HepG2 (cell line): Measurements from ENCODE around the gene S100A7. TPM values are rescaled to one million over a fixed set of nuclear protein-coding genes. Genes with fewer than 3 reads are reported as not detected.

Source experiments
- EP300 ChIP-seq, 3 experiments: sonication (generic) in 1 of 3; formaldehyde crosslinking in 1 of 3; IDR thresholded peaks; 2 replicates each; pipeline versions ENCODE4 v1.5.1 to v1.6.1; 2011 to 2020; ENCODE audit warnings: low read depth in 2 of 3, low read length in 2 of 3, borderline replicate concordance in 1 of 3, improper control_type of control experiment in 1 of 3, mild to moderate bottlenecking in 1 of 3, missing genetic modification reagents in 1 of 3, moderate library complexity in 1 of 3
- FOSL1 ChIP-seq: sonication (generic); formaldehyde crosslinking; IDR thresholded peaks from 2 replicates; pipeline ENCODE4 v1.9.0; 2021; ENCODE audit warnings: missing genetic modification reagents, borderline replicate concordance
- FOSL2 ChIP-seq: sonication (generic); formaldehyde crosslinking; IDR thresholded peaks from 2 replicates; pipeline ENCODE4 v1.4.0; 2020; ENCODE audit warnings: missing genetic modification reagents
- SAP130 ChIP-seq: IDR thresholded peaks from 2 replicates; pipeline ENCODE4 v1.6.1; 2016; ENCODE audit warnings: low read depth
- TEAD3 ChIP-seq: optimal IDR thresholded peaks from 2 replicates; pipeline ENCODE3; 2016; ENCODE audit warnings: borderline replicate concordance
- ZNF260 ChIP-seq: sonication (generic); formaldehyde crosslinking; IDR thresholded peaks from 2 replicates; pipeline ENCODE4 v1.4.0; 2020; ENCODE audit warnings: missing genetic modification reagents, low read depth, mild to moderate bottlenecking, borderline replicate concordance
- ZNF34 ChIP-seq: sonication (generic); formaldehyde crosslinking; IDR thresholded peaks from 2 replicates; pipeline ENCODE4 v1.4.0; 2020; ENCODE audit warnings: mild to moderate bottlenecking, missing genetic modification reagents, borderline replicate concordance
- ZNF441 ChIP-seq: sonication (generic); formaldehyde crosslinking; IDR thresholded peaks from 2 replicates; pipeline ENCODE4 v1.7.0; 2021; ENCODE audit warnings: missing genetic modification reagents, borderline replicate concordance
- ZNF496 ChIP-seq: sonication (generic); formaldehyde crosslinking; IDR thresholded peaks from 2 replicates; pipeline ENCODE4 v1.8.1; 2023; ENCODE audit warnings: mild to moderate bottlenecking, moderate library complexity, missing genetic modification reagents; ENCODE audit not compliant: insufficient replicate concordance
- ZNF788 ChIP-seq: sonication (generic); formaldehyde crosslinking; IDR thresholded peaks from 2 replicates; pipeline ENCODE4 v1.5.0; 2020; ENCODE audit warnings: mild to moderate bottlenecking, missing genetic modification reagents, borderline replicate concordance
- polyA plus RNA-seq, 8 experiments: library from polyadenylated mRNA; depleted of rRNA in 3 of 8; stranded (reverse) in 7 of 8; unstranded in 1 of 8; fragments of >200 nt; fragmentation: Illumina TruSeq in 4 of 8; extraction: Trizol in 4 of 8; gene quantifications; 2 replicates each; pipeline versions ENCODE4 v1.2.1 to v1.2.3, GENCODE V29; 2011 to 2016; ENCODE audit warnings: low read depth in 4 of 8, missing spikeins in 1 of 8, mixed read lengths in 1 of 8; ENCODE audit not compliant: insufficient read depth in 1 of 8
- total RNA-seq, 5 experiments: library from RNA; depleted of rRNA; stranded (reverse); fragments of >200 nt; fragmentation: Illumina TruSeq; extraction: Trizol; gene quantifications; 2 replicates each; pipeline ENCODE4 v1.2.3, GENCODE V29; 2016; ENCODE audit warnings: low read depth in 1 of 5
- TF ChIP-seq, protein P1 (sequence below): sonication (generic); formaldehyde crosslinking; IDR thresholded peaks from 2 replicates; pipeline ENCODE4 v1.5.1; 2020; ENCODE audit warnings: mild to moderate bottlenecking, missing genetic modification reagents, borderline replicate concordance
- TF ChIP-seq, protein P2 (sequence below): conservative IDR thresholded peaks from 2 replicates; pipeline ENCODE4 v1.6.1; 2018; ENCODE audit warnings: missing genetic modification reagents
- TF ChIP-seq, protein P3 (sequence below): sonication (generic); formaldehyde crosslinking; IDR thresholded peaks from 2 replicates; pipeline ENCODE4 v1.5.1; 2020; ENCODE audit warnings: missing genetic modification reagents, mild to moderate bottlenecking, borderline replicate concordance
- TF ChIP-seq, protein P4 (sequence below): sonication (generic); formaldehyde crosslinking; conservative IDR thresholded peaks from 2 replicates; pipeline ENCODE4 v1.4.0; 2020; ENCODE audit warnings: missing genetic modification reagents
- TF ChIP-seq, protein P5 (sequence below): sonication (generic); formaldehyde crosslinking; IDR thresholded peaks from 2 replicates; pipeline ENCODE4 v1.8.0; 2022; ENCODE audit warnings: mild to moderate bottlenecking, missing genetic modification reagents
- TF ChIP-seq, protein P6 (sequence below): sonication (generic); formaldehyde crosslinking; IDR thresholded peaks from 2 replicates; pipeline ENCODE4 v1.4.0; 2020; ENCODE audit warnings: missing genetic modification reagents

Gene S100A7
- total and polyA plus RNA-seq, 2 of the 13 experiments (the other 11 are each of a cell fraction or from before 2014, with no cell fraction given) = not detected

DNA sequence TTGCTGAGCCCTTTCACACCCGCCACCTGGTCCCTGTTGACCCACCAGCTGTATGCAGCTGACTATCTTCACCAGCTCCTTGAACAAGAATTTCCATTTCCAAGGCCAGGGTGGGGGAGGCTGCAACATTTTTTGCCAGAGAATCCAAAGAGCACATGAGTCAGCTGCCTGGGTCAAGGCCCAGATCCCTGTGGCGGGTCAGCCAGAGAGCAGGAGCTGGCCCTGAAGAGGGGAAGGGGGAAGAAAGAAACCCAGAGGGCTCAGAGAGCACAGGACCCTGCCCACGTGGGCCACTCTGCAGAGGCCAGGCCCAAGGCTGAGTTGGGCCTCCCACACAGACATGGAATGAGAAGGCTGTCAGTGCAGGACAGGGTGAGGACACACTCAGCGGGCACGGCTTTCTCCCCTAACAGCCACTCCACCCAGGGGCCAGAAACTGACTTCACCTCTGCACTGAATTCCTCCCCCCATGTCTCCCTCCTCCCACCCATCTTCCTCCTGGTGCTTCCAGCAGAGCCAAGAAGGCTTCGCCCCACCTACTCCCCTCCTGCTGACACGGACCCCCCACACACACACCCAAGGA is 46.5 kb upstream of the S100A7 start (continued):
- TF ChIP-seq, protein P1, sequence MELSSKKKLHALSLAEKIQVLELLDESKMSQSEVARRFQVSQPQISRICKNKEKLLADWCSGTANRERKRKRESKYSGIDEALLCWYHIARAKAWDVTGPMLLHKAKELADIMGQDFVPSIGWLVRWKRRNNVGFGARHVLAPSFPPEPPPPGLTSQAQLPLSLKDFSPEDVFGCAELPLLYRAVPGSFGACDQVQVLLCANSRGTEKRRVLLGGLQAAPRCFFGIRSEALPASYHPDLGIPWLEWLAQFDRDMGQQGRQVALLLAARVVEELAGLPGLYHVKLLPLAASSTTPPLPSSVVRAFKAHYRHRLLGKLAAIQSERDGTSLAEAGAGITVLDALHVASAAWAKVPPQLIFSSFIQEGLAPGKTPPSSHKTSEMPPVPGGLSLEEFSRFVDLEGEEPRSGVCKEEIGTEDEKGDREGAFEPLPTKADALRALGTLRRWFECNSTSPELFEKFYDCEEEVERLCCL (CRISPR knock-in tag) = no peak
- TF ChIP-seq, protein P2, sequence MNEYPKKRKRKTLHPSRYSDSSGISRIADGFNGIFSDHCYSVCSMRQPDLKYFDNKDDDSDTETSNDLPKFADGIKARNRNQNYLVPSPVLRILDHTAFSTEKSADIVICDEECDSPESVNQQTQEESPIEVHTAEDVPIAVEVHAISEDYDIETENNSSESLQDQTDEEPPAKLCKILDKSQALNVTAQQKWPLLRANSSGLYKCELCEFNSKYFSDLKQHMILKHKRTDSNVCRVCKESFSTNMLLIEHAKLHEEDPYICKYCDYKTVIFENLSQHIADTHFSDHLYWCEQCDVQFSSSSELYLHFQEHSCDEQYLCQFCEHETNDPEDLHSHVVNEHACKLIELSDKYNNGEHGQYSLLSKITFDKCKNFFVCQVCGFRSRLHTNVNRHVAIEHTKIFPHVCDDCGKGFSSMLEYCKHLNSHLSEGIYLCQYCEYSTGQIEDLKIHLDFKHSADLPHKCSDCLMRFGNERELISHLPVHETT (CRISPR knock-in tag) = no peak
- 0 out of 4 replicates have a peak, but pooled peaks of 1 of the 2 experiments have one; percentile 27 for TF ChIP-seq EP300 (IDR thresholded peaks at IDR 0.05; ENCODE audit: low read depth in 2 of 2, low read length in 2 of 2)
- no peak; the same call in 1 of the 2 replicates for TF ChIP-seq EP300 (CRISPR knock-in tag; IDR thresholded peaks at IDR 0.05; ENCODE audit: borderline replicate concordance)
- TF ChIP-seq ZNF496 = no peak
- peak; percentile 53 for TF ChIP-seq SAP130 (CRISPR knock-in tag)
- TF ChIP-seq, protein P3, sequence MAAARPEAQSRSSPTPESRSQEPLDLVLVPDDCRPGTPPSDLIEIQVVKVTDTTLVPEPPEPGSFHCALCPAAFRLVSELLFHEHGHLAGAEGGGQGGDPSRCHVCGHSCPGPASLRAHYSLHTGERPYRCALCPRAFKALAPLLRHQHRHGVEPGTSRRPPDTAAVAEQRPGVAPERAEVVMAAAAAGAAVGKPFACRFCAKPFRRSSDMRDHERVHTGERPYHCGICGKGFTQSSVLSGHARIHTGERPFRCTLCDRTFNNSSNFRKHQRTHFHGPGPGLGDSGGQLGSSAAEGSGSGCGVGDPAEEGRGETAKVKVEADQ (CRISPR knock-in tag) = no peak
- TF ChIP-seq ZNF788 (CRISPR knock-in tag) = no peak
- no peak for TF ChIP-seq ZNF441 (CRISPR knock-in tag)
- TF ChIP-seq, protein P4, sequence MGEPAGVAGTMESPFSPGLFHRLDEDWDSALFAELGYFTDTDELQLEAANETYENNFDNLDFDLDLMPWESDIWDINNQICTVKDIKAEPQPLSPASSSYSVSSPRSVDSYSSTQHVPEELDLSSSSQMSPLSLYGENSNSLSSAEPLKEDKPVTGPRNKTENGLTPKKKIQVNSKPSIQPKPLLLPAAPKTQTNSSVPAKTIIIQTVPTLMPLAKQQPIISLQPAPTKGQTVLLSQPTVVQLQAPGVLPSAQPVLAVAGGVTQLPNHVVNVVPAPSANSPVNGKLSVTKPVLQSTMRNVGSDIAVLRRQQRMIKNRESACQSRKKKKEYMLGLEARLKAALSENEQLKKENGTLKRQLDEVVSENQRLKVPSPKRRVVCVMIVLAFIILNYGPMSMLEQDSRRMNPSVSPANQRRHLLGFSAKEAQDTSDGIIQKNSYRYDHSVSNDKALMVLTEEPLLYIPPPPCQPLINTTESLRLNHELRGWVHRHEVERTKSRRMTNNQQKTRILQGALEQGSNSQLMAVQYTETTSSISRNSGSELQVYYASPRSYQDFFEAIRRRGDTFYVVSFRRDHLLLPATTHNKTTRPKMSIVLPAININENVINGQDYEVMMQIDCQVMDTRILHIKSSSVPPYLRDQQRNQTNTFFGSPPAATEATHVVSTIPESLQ (CRISPR knock-in tag) = no peak
- TF ChIP-seq, protein P5, sequence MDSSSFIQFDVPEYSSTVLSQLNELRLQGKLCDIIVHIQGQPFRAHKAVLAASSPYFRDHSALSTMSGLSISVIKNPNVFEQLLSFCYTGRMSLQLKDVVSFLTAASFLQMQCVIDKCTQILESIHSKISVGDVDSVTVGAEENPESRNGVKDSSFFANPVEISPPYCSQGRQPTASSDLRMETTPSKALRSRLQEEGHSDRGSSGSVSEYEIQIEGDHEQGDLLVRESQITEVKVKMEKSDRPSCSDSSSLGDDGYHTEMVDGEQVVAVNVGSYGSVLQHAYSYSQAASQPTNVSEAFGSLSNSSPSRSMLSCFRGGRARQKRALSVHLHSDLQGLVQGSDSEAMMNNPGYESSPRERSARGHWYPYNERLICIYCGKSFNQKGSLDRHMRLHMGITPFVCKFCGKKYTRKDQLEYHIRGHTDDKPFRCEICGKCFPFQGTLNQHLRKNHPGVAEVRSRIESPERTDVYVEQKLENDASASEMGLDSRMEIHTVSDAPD (CRISPR knock-in tag) = no peak
- TF ChIP-seq TEAD3 (CRISPR knock-in tag) = peak; percentile 11
- TF ChIP-seq, protein P6, sequence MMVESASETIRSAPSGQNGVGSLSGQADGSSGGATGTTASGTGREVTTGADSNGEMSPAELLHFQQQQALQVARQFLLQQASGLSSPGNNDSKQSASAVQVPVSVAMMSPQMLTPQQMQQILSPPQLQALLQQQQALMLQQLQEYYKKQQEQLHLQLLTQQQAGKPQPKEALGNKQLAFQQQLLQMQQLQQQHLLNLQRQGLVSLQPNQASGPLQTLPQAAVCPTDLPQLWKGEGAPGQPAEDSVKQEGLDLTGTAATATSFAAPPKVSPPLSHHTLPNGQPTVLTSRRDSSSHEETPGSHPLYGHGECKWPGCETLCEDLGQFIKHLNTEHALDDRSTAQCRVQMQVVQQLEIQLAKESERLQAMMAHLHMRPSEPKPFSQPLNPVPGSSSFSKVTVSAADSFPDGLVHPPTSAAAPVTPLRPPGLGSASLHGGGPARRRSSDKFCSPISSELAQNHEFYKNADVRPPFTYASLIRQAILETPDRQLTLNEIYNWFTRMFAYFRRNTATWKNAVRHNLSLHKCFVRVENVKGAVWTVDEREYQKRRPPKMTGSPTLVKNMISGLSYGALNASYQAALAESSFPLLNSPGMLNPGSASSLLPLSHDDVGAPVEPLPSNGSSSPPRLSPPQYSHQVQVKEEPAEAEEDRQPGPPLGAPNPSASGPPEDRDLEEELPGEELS = no peak
- no peak for TF ChIP-seq ZNF34
- peak; percentile 92 for TF ChIP-seq FOSL2 (CRISPR knock-in tag)
- TF ChIP-seq FOSL1 (CRISPR knock-in tag) = peak; percentile 72; the same call in 1 of the 2 replicates
- TF ChIP-seq ZNF260 = no peak
